GM18858 (cell line): ENCODE measurements around the gene ARMH4.

Experiments
- ATAC-seq: cut with Tn5 transposase; IDR thresholded peaks from one replicate; pipeline ENCODE4 v1.9.1; 2021; ENCODE audit not compliant: unreplicated experiment

ARMH4 gene

DNA sequence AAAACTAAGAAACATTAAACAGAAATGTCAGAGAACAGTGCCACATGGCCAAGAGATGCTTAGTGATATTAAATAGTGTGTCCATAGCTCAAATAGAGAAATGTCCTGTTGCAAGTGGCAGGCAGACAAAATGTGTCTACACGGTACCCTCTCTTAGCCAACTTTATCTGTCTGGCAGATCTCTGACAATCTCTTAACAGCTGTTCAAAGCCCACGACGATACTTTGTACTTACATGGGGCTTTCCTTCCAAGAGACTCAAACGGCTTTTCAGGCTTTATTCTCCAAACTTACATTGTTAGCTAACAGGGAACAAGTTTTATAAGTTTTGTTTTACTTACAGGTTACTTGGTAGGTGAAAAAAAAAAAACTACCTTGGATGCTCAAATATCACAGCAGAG is 45.6 kb downstream of the ARMH4 start:
- no peak for ATAC-seq

GRCh38 chr14:58104808-58105207 is 47.2 kb downstream of the ARMH4 start:
- ATAC-seq: no peak

- ATAC-seq: no peak
Observed at GRCh38 chr14:58100735-58101368, 51.2 kb downstream of the ARMH4 start.

- ATAC-seq: no peak
Observed at GRCh38 chr14:58099682-58100081, 52.3 kb downstream of the ARMH4 start.

DNA sequence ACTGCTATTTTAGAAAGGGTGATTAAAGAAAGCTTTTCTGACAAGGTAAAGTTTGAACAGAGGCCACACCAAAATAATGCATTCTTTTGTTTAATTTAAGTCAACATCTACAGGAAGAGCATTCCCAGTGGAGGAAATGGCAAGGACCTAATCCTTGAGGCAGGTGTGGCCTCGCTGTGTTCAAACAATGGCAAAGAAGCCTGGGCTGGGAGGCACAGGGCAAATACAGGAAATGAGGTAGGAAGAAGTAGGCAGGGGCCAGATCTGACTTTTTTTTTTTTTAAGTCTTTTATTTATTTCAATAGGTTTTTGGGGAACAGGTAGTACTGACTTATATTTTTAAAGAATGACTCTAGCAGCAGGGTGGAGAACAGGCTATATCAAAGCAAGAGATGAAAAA is 53.5 kb downstream of the ARMH4 start:
- no peak for ATAC-seq

DNA sequence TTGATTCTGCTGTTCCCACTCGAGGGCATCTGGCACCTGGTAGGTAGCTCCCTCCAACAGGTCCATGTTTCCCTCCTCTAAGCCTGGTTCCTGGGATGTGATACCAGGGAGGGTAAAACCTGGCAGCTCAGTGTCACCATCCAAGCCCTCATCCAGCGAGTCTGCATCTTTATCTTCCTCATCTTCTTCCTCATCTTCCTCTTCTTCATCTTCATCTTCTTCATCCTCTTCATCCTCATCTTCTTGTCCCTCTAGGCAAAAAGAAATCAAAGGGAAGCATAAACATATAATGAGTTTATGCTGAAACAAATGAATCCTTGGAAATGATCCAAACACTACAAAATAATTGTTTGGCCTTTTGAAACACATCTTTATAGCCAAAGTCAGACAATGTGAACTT is 55.3 kb downstream of the ARMH4 start:
- ATAC-seq: no peak

DNA sequence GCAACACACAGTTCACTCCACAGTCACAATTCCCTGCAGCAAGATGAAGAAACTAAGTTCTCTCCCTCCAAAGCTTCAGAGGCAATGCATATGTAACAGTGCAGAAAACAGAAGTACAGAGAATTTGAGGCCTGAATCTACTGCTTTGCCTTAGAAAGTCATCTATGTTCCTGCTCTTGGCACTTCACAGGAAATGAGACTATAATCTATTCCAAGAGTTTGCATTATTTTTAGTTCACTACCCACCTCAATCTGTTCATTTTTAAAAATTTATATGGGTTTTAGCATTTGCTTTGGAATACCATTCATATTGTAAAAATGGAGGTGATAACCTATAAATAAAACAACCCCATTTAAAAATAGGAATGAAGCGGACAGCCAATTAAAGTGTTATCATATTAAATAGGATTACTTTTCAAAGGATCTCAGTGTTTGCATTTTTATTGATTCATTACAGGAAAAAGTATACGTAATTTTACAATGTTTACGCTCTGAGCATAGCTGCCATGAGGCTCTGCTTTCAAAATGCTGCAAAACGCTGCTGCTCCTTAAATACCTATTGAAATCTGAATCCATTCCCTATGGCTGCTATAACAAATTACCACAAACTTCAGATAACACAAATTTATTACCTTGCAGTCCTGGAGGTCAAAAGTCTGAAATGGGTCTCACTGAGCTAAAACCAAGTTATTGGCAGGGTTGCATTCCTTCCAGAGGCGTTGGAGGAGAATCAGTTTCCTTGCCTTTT is 60.0 kb downstream of the ARMH4 start:
- no peak for ATAC-seq

- ATAC-seq: no peak
Observed at GRCh38 chr14:58089612-58090011, 62.4 kb downstream of the ARMH4 start.

GRCh38 chr14:58088961-58089360 is 63.1 kb downstream of the ARMH4 start:
- ATAC-seq: no peak

DNA sequence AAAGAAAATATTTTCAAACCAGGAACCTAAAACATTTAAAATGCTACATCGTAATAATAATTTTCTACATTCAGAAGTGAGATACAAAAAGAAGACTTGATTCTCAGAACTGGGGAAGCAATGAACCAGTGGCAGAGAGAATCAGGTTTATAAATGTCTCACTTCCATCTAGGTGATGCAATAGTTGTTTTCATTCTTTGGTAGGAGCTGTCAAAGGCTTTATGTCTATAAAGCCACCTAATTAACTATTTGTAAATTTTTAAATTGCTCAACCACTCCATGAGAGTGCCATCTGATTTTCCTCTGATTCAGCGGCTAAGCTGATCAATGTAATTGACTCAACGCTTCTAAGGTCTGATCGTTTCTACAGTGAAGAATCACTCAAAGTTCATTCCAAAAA is 66.1 kb downstream of the ARMH4 start:
- ATAC-seq: no peak

DNA sequence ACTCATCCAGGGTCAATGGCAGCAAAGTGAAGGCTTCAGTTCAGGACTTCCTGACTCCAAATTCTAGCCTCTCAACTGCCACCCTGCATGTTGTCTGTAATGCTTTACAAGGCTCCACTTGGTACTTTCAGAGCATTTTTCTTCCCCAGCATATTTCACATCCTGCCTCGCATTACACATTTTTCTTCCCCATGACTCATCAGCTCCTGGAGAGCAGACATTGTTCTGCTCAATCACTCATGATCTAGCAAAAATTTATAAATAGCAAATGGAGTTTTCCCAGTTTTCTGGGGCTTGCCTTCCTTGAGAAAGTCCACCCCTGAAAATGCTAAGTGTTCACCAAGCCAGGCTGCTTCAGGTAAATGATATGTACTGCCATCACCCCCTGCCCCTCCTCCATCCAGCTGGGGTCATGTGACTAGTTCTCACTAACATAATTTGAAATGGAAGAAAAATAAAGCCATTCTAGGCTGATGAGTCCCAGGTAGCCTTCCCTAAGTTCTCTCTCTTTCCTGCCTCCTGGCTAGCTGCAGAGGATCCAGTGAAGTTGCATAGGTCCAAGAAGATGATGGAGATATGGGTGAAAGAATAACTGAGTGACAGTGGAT is 69.4 kb downstream of the ARMH4 start:
- ATAC-seq: no peak

DNA sequence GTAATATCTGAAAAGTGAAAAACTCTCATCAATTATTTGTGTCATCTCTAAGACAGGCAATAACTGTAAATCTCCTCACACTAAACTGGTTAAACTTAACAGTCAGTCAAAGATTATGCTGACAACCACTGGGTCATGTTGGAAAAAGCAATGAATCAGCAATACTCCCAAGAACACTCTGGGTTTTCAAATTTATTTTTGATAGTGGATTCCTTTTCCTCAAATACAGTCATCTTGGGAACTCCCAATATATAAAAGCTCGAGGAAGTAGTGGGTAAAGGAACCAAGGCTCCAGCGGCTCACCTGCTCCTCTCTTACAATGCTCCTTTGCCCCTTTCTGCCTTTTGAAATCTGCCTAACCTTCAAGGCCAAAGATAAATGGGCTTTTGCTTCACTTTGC is 70.0 kb downstream of the ARMH4 start:
- ATAC-seq: no peak

- ATAC-seq: no peak
Observed at GRCh38 chr14:58078471-58078870, 73.5 kb downstream of the ARMH4 start.

- ATAC-seq: no peak
Observed at GRCh38 chr14:58078068-58078467, 73.9 kb downstream of the ARMH4 start.

- no peak for ATAC-seq
Observed at GRCh38 chr14:58077621-58078020, 74.4 kb downstream of the ARMH4 start.

DNA sequence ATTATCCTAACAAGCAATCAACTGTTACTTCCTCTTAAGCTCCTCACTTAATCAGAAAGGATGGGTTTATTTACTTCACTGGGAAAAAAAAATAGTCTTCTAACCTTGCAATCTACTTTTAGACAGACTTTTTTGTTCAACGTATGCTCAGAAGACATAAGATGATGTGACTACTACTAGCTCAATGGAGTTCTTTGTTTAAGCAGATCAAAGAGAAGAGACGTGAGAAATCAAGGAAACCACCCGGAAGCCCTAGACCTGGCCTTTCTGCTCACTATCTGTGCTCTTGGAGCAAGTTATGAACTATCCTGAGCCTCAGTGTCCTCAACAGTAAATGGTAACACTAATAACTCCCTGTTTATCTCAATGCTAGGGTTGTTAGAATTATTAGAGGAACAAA is 78.5 kb downstream of the ARMH4 start:
- ATAC-seq: no peak

- ATAC-seq: peak; percentile 77
Observed at GRCh38 chr14:58072288-58073071, 79.5 kb downstream of the ARMH4 start.

DNA sequence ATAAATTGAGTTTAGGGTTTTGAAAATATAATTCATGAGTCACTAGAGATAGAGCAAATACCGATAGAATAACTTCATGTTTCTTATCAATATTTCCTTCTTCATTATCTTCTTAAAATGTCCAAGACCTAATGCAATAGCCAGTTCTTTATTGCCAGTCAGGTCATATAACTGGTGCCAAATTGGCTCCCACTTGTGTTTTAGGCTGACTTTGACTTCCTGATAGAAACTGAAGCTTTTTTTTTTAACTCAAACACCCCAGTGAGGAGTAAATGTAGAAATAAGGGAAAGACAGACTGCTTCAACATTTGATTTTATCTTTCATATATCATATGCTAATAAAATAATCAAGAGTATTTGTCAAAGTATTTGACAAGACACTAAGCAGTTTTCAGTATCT is 80.7 kb downstream of the ARMH4 start:
- ATAC-seq: no peak

GRCh38 chr14:58068306-58068705 is 83.7 kb downstream of the ARMH4 start:
- no peak for ATAC-seq

DNA sequence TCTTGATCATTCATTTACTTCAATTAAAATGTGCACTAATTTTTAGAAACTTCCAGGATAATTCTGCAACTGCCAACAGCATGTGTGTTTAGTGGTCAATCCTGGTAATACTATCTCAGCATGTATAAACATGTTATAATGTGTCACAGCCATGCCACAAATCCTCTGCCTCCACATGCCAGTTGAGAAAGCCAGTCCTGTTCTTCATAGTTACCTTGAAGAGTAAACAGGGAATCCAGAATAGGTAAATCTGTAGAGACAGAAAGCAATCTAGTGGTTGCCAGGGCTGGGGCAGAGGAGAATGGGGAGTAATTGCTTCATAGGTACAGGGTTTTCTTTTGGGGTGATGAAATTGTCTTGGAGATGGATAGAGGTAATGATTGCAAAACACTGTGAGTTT is 85.9 kb downstream of the ARMH4 start:
- ATAC-seq: no peak

DNA sequence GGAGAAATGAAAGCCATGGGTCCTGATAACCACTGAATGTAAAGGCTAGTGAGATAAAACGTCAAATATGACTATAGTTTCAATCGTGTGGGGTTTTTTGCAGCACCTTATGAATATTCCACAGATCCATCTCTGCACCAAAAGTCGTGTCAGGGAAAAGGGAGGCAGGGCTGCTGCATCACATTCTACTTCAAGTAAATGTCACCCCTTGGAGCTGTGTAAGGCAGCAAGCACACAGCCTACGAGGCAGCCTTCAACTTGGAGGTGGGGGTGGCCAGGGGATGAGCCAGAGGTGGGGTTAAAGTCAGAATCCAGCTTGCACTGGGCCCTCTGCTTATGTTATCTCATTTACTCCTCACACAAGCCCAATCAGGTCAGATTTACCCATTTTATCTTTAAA is 90.4 kb downstream of the ARMH4 start:
- no peak for ATAC-seq

DNA sequence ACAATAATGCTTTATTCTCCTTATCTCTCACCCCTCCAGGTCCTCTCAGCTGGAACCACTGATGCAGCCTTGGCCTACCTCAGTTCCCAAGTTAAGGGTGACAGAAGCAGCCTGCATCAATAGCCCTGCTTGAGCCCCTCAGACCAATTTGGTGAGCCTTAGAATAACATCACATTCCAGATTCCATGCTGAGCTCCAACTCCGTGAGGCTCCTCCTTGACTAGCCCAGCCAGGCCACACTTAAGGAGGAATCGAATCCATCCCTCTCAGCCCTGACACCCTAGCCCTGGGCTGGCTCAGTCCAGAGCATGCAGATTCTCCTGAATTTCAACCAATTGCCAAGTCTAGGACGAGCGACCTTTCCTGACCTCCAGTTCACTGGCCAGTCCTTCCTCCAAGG is 91.1 kb downstream of the ARMH4 start:
- no peak for ATAC-seq
